ENCODE data around the gene MFSD2A.

The MFSD2A gene

GRCh38 chr1:39927538-39927937 lies 27.4 kb upstream of the MFSD2A start:
- H4K20me1 ChIP-seq (ENCODE audit: control insufficient read depth, insufficient read depth, low read depth, low read length), result no peaks in the 10 kb centered on the region
- no peak for TF ChIP-seq CTCF (IDR thresholded peaks at IDR 0.05; ENCODE audit: low read depth, low read length, poor library complexity, severe bottlenecking)
- no peak for TF ChIP-seq EZH2phosphoT487 (IDR thresholded peaks at IDR 0.05; ENCODE audit: borderline replicate concordance, low read length)
- no peaks in the 10 kb centered on the region for H3K9me2 ChIP-seq (replicated peaks; ENCODE audit: control insufficient read depth, low read length)
- no peaks in the 10 kb centered on the region for H3F3A ChIP-seq (ENCODE audit: control insufficient read depth, insufficient read depth)
- H3K36me3 ChIP-seq (ENCODE audit: control insufficient read depth, low read length), result no peaks in the 10 kb centered on the region
- H3K79me2 ChIP-seq (ENCODE audit: control insufficient read depth, low read length), result no peaks in the 10 kb centered on the region
- H3K4me2 ChIP-seq (ENCODE audit: low read length), result no peak overlapping the region
- peaks cover 3% of the 10 kb centered on the region; the same call in 1 of the 2 replicates for H3K27me3 ChIP-seq (ENCODE audit: control insufficient read depth, low read length)
- no peak overlapping the region for H3K4me3 ChIP-seq (ENCODE audit: low read length)
- no peaks in the 10 kb centered on the region for H3K9me3 ChIP-seq (ENCODE audit: control insufficient read depth, insufficient read depth, low read length)
- H3K4me1 ChIP-seq (ENCODE audit: control insufficient read depth, low read length), result peaks cover 13% of the 10 kb centered on the region
- H3K27ac ChIP-seq (ENCODE audit: low read depth, low read length), result no peak overlapping the region

- H3K36me3 ChIP-seq (ENCODE audit: control insufficient read depth, low read length), result no peaks in the 10 kb centered on the region
- H4K20me1 ChIP-seq (ENCODE audit: control insufficient read depth, insufficient read depth, low read depth, low read length), result no peaks in the 10 kb centered on the region
- peaks cover 13% of the 10 kb centered on the region for H3K4me1 ChIP-seq (ENCODE audit: control insufficient read depth, low read length)
- no peak for TF ChIP-seq EZH2phosphoT487 (IDR thresholded peaks at IDR 0.05; ENCODE audit: borderline replicate concordance, low read length)
- TF ChIP-seq CTCF (IDR thresholded peaks at IDR 0.05; ENCODE audit: low read depth, low read length, poor library complexity, severe bottlenecking), result no peak
- H3K79me2 ChIP-seq (ENCODE audit: control insufficient read depth, low read length), result no peaks in the 10 kb centered on the region
- no peaks in the 10 kb centered on the region for H3F3A ChIP-seq (ENCODE audit: control insufficient read depth, insufficient read depth)
- H3K4me3 ChIP-seq (ENCODE audit: low read length), result no peak overlapping the region
- H3K27me3 ChIP-seq (ENCODE audit: control insufficient read depth, low read length), result peaks cover 3% of the 10 kb centered on the region; the same call in 1 of the 2 replicates
- no peak overlapping the region for H3K27ac ChIP-seq (ENCODE audit: low read depth, low read length)
- H3K9me2 ChIP-seq (replicated peaks; ENCODE audit: control insufficient read depth, low read length), result no peaks in the 10 kb centered on the region
- H3K4me2 ChIP-seq (ENCODE audit: low read length), result no peak overlapping the region
- no peaks in the 10 kb centered on the region for H3K9me3 ChIP-seq (ENCODE audit: control insufficient read depth, insufficient read depth, low read length)
These were observed 25.9 kb upstream of the MFSD2A start for GRCh38 chr1:39928809-39929587.

GRCh38 chr1:39933956-39934941 lies 20.7 kb upstream of the MFSD2A start:
- Histone ChIP-seq H3K9me2 (replicated peaks; ENCODE audit: control insufficient read depth, low read length) (no peaks in the 10 kb centered on the region), H4K20me1 (ENCODE audit: control insufficient read depth, insufficient read depth, low read depth, low read length) (no peaks in the 10 kb centered on the region), H3K4me1 (ENCODE audit: control insufficient read depth, low read length) (no peaks in the 10 kb centered on the region), H3K9me3 (ENCODE audit: control insufficient read depth, insufficient read depth, low read length) (no peaks in the 10 kb centered on the region), H3F3A (ENCODE audit: control insufficient read depth, insufficient read depth) (no peaks in the 10 kb centered on the region), H3K4me2 (ENCODE audit: low read length) (no peak overlapping the region), H3K36me3 (ENCODE audit: control insufficient read depth, low read length) (no peaks in the 10 kb centered on the region), H3K27ac (ENCODE audit: low read depth, low read length) (no peak overlapping the region), H3K79me2 (ENCODE audit: control insufficient read depth, low read length) (no peaks in the 10 kb centered on the region), H3K27me3 (ENCODE audit: control insufficient read depth, low read length) (peaks cover 3% of the 10 kb centered on the region; the same call in 1 of the 2 replicates), H3K4me3 (ENCODE audit: low read length) (no peak overlapping the region)
- TF ChIP-seq EZH2phosphoT487 (IDR thresholded peaks at IDR 0.05; ENCODE audit: borderline replicate concordance, low read length) (no peak), CTCF (IDR thresholded peaks at IDR 0.05; ENCODE audit: low read depth, low read length, poor library complexity, severe bottlenecking) (no peak)
